ENCODE data around the gene PABPC1L.
"Not testable (repeated sequence)": the region's sequence is repeated elsewhere in the genome, so short reads cannot be mapped to it uniquely, and the experiment has no call there.

Gene PABPC1L

GRCh38 chr20:44909872-44910689 is at the start of gene PABPC1L:
Gene PABPC1L (plus strand): TSS chr20:44910060. CDS start chr20:44910144, 84 bp downstream.
- no peak for TF ChIP-seq JUND (IDR thresholded peaks at IDR 0.05; ENCODE audit: low read depth)
- DNase-seq (ENCODE audit: low read depth in 1 of 2, low spot score in 1 of 2), result peak; percentile 78 to 82
- in situ Hi-C loops (cut with HindIII; ENCODE audit: low pct_unique_long_range_greater_than_20kb, low sequenced_read_pairs), result no loop called here

GRCh38 chr20:44861531-44862006 is 48.3 kb upstream of the PABPC1L start:
- in situ Hi-C loops (cut with HindIII; ENCODE audit: low pct_unique_long_range_greater_than_20kb, low sequenced_read_pairs), result no loop called here
- DNase-seq (ENCODE audit: low read depth in 1 of 2, low spot score in 1 of 2), result no peak
- TF ChIP-seq JUND (IDR thresholded peaks at IDR 0.05; ENCODE audit: low read depth), result no peak

DNA sequence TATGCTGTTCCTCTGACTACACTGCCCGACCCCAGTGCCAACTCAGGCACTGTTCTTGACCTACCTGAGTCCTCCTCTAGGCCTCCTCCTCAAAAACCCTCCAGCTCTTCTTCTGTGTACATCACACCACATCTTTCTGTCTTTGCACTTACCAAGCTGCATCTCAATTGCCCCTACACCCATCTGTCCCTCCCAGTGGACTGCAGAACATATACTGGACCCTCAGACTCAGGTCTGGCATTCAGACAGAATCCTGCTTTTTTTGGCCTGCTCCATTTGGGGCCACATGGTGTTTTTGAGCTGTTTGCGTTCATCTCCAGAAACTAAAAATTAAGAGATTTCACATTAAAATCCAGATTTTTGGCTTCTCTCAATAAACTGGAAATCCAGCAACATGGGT is 47.6 kb upstream of the PABPC1L start:
- no peak for DNase-seq (ENCODE audit: low read depth in 1 of 2, low spot score in 1 of 2)
- TF ChIP-seq JUND (IDR thresholded peaks at IDR 0.05; ENCODE audit: low read depth), result no peak
- in situ Hi-C loops (cut with HindIII; ENCODE audit: low pct_unique_long_range_greater_than_20kb, low sequenced_read_pairs), result no loop called here

GRCh38 chr20:44863365-44864084 is 46.3 kb upstream of the PABPC1L start:
- in situ Hi-C loops (cut with HindIII; ENCODE audit: low pct_unique_long_range_greater_than_20kb, low sequenced_read_pairs); DNase-seq (ENCODE audit: low read depth in 1 of 2, low spot score in 1 of 2): not testable (repeated sequence)

DNA sequence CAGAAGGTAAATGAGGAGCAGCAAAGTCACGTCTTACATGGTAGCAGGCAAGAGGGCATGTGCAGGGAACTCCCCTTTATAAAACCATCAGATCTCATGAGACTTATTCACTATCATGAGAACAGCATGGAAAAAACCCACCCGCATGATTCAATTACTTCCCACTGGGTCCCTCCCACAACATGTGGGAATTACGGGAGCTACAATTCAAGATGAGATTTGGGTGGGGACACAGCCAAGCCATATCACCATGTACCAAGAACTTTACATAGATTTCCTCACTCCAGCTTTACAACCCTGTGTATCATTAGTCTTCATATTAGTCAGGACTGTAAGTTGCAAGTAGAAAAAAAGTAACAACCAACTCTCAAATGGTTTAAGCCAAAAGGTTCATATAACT is 45.4 kb upstream of the PABPC1L start:
- in situ Hi-C loops (cut with HindIII; ENCODE audit: low pct_unique_long_range_greater_than_20kb, low sequenced_read_pairs); DNase-seq (ENCODE audit: low read depth in 1 of 2, low spot score in 1 of 2): not testable (repeated sequence)

DNA sequence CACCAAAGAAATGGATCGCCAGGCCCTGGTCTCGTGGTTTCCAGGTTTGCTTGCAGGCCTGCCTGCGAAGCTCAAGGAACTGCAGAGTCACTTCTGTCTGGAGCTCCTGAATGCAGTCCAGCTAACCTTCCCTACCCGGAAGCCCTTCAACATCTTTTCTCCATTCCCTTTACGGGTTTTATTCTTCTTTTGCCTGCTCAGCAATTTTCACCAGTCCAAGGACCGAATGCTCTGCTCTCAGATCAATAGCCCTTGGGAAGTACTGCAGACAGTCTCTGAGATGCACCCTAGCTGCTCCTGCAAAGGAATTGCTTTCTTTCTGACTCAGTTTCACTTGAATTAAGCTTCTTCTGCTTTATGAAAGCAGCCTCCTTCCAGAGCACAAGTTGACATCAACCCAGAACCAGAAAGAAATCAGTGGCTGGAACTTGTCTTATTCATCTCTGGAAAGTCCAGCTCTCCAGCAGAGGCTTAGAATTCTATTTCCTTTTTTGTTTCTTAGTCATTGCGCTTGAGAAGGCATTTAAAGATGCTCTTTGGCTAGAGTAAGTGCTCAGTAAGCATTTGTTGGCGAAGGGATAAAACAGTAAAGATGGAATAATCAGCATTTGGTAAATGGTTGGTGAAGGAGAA is 43.0 kb upstream of the PABPC1L start:
- no peak for DNase-seq (ENCODE audit: low read depth in 1 of 2, low spot score in 1 of 2)
- TF ChIP-seq JUND (IDR thresholded peaks at IDR 0.05; ENCODE audit: low read depth), result no peak
- in situ Hi-C loops (cut with HindIII; ENCODE audit: low pct_unique_long_range_greater_than_20kb, low sequenced_read_pairs), result no loop called here

DNA sequence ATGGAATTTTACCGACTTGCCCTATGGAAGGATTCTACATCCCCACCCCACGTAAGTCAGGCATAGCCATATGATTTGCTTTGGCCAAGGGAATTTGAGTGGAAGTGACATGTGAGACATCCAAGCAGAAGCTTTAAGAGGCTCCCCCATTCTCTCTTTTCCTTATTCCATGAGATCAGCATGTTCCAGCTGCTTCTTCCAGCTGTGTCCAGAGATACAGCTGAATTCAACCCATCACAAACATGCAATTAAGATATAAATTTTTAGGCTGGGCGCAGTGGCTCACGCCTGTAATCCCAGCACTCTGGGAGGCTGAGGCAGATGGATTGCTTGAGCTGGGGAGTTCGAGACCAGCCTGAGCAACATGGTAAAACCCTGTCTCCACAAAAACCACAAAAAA is 40.4 kb upstream of the PABPC1L start:
- no peak for DNase-seq (ENCODE audit: low read depth in 1 of 2, low spot score in 1 of 2)
- no peak for TF ChIP-seq JUND (IDR thresholded peaks at IDR 0.05; ENCODE audit: low read depth)
- in situ Hi-C loops (cut with HindIII; ENCODE audit: low pct_unique_long_range_greater_than_20kb, low sequenced_read_pairs), result no loop called here

DNA sequence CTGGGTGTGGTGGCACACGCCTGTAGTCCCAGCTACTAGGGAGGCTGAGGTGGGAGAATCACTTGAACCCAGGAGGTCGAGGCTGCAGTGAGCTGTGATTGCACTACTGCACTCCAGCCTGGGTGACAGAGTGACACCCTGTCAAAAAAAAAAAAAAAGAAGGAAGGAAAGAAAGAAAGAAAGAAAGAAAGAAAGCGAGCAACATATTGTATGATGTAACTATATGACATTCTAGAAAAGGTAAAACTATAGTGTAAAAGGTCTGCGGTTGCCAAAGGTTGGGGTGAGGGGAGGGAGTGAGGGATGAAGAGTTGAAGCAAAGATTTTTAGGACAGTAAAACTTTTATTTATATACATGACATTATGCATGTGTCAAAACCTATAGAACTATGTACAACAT is 27.5 kb upstream of the PABPC1L start:
- DNase-seq (ENCODE audit: low read depth in 1 of 2, low spot score in 1 of 2); in situ Hi-C loops (cut with HindIII; ENCODE audit: low pct_unique_long_range_greater_than_20kb, low sequenced_read_pairs): not testable (repeated sequence)

GRCh38 chr20:44883214-44883902 is 26.5 kb upstream of the PABPC1L start:
- in situ Hi-C loops (cut with HindIII; ENCODE audit: low pct_unique_long_range_greater_than_20kb, low sequenced_read_pairs), result no loop called here
- no peak for TF ChIP-seq JUND (IDR thresholded peaks at IDR 0.05; ENCODE audit: low read depth)
- DNase-seq (ENCODE audit: low read depth in 1 of 2, low spot score in 1 of 2), result no peak

DNA sequence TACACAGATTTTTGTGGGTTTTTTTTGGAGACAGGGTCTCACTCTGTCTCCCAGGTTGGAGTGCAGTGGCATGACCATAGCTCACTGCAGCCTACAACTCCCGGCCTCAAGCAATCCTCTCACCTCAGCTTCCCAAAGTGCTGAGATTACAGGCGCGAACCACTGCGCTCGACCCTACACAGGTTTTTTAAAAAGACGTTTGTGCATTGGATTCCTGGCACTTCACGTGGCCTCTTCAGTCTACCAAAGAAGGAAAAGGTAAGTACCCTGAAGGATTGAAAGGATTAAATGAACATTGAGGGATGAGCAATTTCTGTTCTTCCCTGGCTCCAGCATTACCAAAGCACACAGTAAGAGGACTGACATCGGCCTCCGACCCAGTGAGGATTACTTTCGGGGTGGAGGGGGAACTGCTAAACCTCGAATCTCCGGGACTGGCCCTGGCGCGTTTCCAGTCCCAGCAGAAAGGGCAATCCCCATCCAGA is 24.9 kb upstream of the PABPC1L start:
- in situ Hi-C loops (cut with HindIII; ENCODE audit: low pct_unique_long_range_greater_than_20kb, low sequenced_read_pairs), result no loop called here
- DNase-seq (ENCODE audit: low read depth in 1 of 2, low spot score in 1 of 2), result no peak

GRCh38 chr20:44885392-44886265 is 24.2 kb upstream of the PABPC1L start, which contains the start of gene YWHAB:
Gene YWHAB (plus strand): TSS chr20:44885705. CDS start chr20:44901534, 15,829 bp downstream.
- in situ Hi-C loops (cut with HindIII; ENCODE audit: low pct_unique_long_range_greater_than_20kb, low sequenced_read_pairs), result no loop called here
- no peak for TF ChIP-seq JUND (IDR thresholded peaks at IDR 0.05; ENCODE audit: low read depth)
- peak; percentile 95 to 99 for DNase-seq (ENCODE audit: low read depth in 1 of 2, low spot score in 1 of 2)

More for the DNA sequence above, 24.9 kb upstream of the PABPC1L start:
- no peak for TF ChIP-seq JUND (IDR thresholded peaks at IDR 0.05; ENCODE audit: low read depth)
